ENCODE data around the gene NAT16.
"Not testable (repeated sequence)": the region's sequence is repeated elsewhere in the genome, so short reads cannot be mapped to it uniquely, and the experiment has no call there.

The NAT16 gene

DNA sequence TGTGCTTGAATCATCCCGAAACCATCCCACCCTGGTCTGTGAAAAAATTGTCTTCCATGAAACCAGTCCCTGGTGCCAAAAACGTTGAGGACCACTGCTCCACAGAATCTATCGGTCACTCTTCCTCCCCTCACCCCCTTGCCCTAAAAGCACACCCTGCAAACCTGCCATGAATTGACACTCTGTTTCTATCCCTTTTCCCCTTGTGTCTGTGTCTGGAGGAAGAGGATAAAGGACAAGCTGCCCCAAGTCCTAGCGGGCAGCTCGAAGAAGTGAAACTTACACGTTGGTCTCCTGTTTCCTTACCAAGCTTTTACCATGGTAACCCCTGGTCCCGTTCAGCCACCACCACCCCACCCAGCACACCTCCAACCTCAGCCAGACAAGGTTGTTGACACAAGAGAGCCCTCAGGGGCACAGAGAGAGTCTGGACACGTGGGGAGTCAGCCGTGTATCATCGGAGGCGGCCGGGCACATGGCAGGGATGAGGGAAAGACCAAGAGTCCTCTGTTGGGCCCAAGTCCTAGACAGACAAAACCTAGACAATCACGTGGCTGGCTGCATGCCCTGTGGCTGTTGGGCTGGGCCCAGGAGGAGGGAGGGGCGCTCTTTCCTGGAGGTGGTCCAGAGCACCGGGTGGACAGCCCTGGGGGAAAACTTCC lies 54.0 kb downstream of the NAT16 start:
- peak; percentile 13 to 55 for DNase-seq

DNA sequence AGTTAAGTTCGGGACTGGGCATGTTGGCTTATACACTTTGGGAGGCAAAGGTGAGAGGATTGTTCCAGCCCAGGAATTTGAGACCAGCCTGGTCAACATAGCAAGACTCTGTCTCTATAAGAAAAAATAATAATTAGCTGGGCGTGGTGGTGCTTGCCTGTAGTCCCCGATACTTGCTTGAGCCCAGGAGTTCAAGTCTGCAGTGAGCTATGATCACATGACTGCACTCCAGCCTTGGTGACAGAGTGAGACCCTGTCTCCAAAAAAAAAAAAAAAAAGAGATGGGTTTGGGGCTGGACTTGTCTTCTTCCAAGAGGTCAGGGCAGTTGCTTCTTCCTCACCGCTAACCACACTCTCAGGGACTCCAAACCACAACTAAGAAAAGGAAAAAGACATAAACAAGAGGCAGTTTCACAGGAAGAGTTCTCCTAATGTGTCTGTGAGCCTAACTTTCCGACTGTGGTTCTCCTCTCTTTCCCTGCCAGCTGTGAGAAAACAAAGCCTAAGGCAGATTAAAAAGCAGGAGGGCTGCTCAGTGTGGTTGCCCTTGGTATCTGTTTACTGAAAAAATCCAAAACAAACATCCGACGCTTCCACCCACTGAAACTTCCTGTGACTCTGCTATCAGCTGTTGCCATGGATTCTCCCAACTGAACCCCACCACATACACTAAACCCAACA lies 55.6 kb downstream of the NAT16 start:
- no peak for DNase-seq

DNA sequence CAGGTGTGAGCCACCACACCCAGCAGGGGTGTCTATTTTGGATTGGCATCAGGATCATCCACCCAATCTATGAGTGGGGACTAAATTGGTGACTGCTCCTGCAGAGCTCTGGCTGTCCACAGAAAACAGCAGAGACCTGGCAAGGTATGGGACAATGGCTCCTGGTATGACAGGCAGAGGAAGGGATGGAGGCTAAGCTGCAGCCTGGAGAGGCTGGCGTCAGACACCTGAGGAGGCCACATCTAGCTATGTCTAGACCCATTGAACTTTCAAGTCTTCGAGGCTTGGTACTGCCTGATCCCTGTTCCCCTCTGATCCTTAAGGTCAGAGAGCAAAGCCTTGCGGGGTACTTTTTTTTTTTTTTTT lies 56.4 kb downstream of the NAT16 start:
- no peak for DNase-seq

DNA sequence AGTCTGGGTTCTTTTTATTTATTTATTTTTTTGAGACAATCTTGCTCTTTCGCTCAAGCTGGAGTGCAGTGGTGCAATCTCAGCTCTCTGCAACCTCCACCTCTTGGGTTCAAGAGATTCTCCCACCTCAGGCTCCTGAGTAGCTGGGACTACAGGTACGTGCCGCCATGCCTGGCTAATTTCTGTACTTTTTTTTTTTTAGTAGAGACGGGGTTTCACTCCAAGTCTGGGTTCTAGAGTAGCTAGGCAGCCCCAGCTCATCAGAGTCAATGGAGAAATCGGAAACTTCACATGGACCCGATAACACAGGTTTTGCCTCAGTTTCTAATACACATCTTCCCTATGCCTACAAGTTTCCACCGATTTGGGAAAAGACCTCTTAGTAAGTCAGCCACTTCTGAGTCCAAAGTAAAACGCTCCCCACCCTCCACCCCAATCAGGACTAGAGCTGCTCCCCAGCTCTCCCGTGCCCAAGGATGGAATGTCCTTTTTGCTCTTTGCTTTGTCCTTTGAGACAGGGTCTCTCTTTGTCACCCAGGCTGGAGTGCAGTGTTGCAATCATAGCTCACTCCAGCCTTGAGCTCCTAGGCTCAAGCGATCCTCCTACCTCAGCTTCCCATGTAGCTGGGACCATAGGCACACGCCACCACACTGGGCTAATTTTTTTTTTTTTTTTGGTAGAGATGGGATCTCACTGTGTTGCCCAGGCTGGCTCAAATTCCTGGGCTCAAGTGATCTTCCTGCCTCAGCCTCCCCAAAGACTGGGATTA lies 57.0 kb downstream of the NAT16 start:
- no peak for DNase-seq

DNA sequence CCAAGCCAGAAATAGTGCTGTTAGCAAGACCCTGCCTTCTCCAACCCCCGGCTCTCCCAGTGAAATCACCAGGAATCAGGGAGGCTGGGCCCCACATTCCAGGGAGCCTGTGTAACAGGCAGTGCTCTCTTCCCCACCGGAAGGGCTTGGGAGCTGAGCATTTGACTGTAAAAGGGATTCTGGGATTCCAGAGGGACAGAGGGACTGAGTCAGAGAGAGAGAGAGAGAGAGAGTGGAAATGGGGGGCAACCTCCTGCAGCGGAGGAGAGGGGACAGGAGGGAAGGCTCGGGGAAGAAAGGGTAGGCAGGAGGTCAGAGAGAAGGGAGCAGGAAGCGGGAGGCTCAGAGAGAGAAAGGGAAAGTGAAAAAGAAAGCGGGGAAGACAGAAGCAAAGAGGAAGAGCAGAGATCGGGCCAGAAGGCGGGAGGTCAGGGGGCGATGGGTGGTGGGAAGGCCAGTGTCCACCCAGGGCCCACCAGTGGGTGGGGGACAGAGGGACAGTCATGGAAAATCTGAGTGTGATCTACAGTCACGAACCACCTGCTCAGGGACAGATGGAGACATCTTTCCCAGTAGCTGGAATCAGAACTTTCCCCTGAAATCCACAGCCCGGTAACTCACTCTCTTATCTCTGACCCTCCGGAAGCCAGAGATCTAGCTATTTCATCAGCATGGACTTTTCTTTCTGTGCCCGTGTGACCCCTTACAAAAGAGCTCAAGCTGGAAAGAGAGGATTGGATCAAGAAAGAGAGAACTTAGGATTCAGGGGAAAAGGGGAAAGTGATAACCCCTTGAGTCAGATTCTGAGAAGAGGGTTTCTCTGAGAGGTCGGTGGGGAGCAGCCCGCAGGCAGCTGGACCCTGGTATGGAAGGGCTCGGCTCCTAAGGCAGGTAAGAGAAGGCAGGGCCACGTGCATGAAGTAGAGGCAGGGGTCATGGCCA lies 57.8 kb downstream of the NAT16 start:
- no peak for DNase-seq

DNA sequence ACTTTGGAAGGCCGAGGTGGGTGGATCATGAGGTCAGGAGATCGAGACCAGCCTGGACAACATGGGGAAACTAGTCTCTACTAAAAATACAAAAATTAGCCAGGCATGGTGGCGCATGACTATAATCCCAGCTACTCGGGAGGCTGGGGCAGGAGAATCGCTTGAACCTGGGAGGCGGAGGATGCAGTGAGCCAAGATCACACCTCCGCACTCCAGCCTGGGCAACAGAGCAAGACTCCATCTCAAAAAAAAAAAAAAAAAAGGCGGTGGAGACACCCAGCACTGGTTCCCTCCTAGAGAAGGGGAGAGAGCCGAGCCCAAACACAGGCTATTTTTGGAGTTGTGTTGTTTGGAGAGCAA lies 58.5 kb downstream of the NAT16 start:
- DNase-seq, result not testable (repeated sequence)
